OCI-LY1 (cell line): ENCODE results near the gene LPCAT3.

ENCODE experiments used
- H2AFZ ChIP-seq: fragments of 200-600 bp; sonication (generic), shearing (Covaris generic); 2 replicates; pipeline ENCODE4 v1.6.0; 2014; ENCODE audit warnings: antibody characterized with exemption, mild to moderate bottlenecking, low read length
- H3F3A ChIP-seq: fragments of 200-600 bp; sonication (generic), shearing (Covaris generic); 2 replicates; pipeline ENCODE4 v1.6.0; 2014; ENCODE audit warnings: mild to moderate bottlenecking, antibody characterized with exemption, low read length, moderate library complexity; ENCODE audit not compliant: insufficient read depth
- H3K27ac ChIP-seq: fragments of 200-600 bp; sonication (generic); 2 replicates; pipeline ENCODE4 v1.5.1; 2014; ENCODE audit warnings: low read length, mixed run types, mild to moderate bottlenecking, low read depth; ENCODE audit not compliant: poor library complexity, severe bottlenecking
- H3K27me3 ChIP-seq: fragments of 200-600 bp; sonication (generic); 2 replicates; pipeline ENCODE4 v1.6.0; 2014; ENCODE audit warnings: antibody characterized with exemption, mild to moderate bottlenecking, low read length, moderate library complexity; ENCODE audit not compliant: insufficient read depth
- H3K36me3 ChIP-seq: fragments of 200-600 bp; sonication (generic); 2 replicates; pipeline ENCODE4 v1.6.1; 2014; ENCODE audit warnings: mild to moderate bottlenecking, antibody characterized with exemption, low read length, moderate library complexity, mixed read lengths; ENCODE audit not compliant: insufficient read depth
- H3K4me1 ChIP-seq: fragments of 200-600 bp; sonication (generic); 2 replicates; pipeline ENCODE4 v1.5.1; 2014; ENCODE audit warnings: mild to moderate bottlenecking, low read length, moderate library complexity; ENCODE audit not compliant: insufficient read depth, severe bottlenecking
- H3K4me2 ChIP-seq: fragments of 200-600 bp; sonication (generic), shearing (Covaris generic); 2 replicates; pipeline ENCODE4 v1.6.1; 2014; ENCODE audit warnings: low read length
- H3K4me3 ChIP-seq: fragments of 200-600 bp; sonication (generic); 2 replicates; pipeline ENCODE4 v1.5.1; 2014; ENCODE audit warnings: low read length, low read depth, mild to moderate bottlenecking, mixed read lengths; ENCODE audit not compliant: poor library complexity, severe bottlenecking
- H3K79me2 ChIP-seq: fragments of 200-600 bp; shearing (Covaris generic); 2 replicates; pipeline ENCODE4 v1.6.1; 2016; ENCODE audit warnings: mixed run types, low read length, mixed read lengths; ENCODE audit not compliant: insufficient read depth
- H3K9ac ChIP-seq: fragments of 200-600 bp; sonication (generic), shearing (Covaris generic); 2 replicates; pipeline ENCODE4 v1.6.1; 2014; ENCODE audit warnings: mild to moderate bottlenecking, low read length, mixed read lengths
- H3K9me2 ChIP-seq: fragments of 200-600 bp; sonication (generic), shearing (Covaris generic); 2 replicates; pipeline ENCODE4 v1.6.1; 2014; ENCODE audit warnings: low read depth, mild to moderate bottlenecking, low read length, mixed read lengths
- H3K9me3 ChIP-seq: fragments of 200-600 bp; shearing (Covaris generic); 2 replicates; pipeline ENCODE4 v1.6.1; 2014; ENCODE audit warnings: low read length, mixed read lengths
- H4K20me1 ChIP-seq: fragments of 200-600 bp; sonication (generic), shearing (Covaris generic); 2 replicates; pipeline ENCODE4 v1.6.0; 2016; ENCODE audit warnings: mild to moderate bottlenecking, low read length; ENCODE audit not compliant: insufficient read depth
- CTCF ChIP-seq: fragments of 200-600 bp; sonication (generic), shearing (Covaris generic); IDR thresholded peaks from 2 replicates; pipeline ENCODE4 v1.5.1; 2017; ENCODE audit warnings: mild to moderate bottlenecking, antibody characterized with exemption, low read length, moderate library complexity, mixed read lengths
- EZH2 ChIP-seq: fragments of 200-600 bp; sonication (generic), shearing (Covaris generic); IDR thresholded peaks from 2 replicates; pipeline ENCODE4 v1.8.0; 2017; ENCODE audit warnings: borderline replicate concordance, mixed run types, mild to moderate bottlenecking, antibody characterized with exemption, low read length, moderate library complexity, mixed read lengths

LPCAT3 gene

GRCh38 chr12:6934110-6934509 lies 84.2 kb downstream of the LPCAT3 start:
- no peak overlapping the region for H3K4me2 ChIP-seq
- H2AFZ ChIP-seq, result no peak overlapping the region
- no peaks in the 10 kb centered on the region for H3K27me3 ChIP-seq
- H3K27ac ChIP-seq, result no peak overlapping the region
- H3K36me3 ChIP-seq, result peaks cover 3% of the 10 kb centered on the region; the same call in 1 of the 2 replicates
- H3K79me2 ChIP-seq, result no peaks in the 10 kb centered on the region
- peaks cover 23% of the 10 kb centered on the region for H3K4me1 ChIP-seq
- no peak overlapping the region for H3K9ac ChIP-seq
- H3F3A ChIP-seq, result no peaks in the 10 kb centered on the region
- H3K4me3 ChIP-seq, result no peak overlapping the region
- H4K20me1 ChIP-seq, result no peaks in the 10 kb centered on the region
- TF ChIP-seq EZH2, result no peak
- no peak for TF ChIP-seq CTCF
- H3K9me3 ChIP-seq, result no peaks in the 10 kb centered on the region
- no peaks in the 10 kb centered on the region for H3K9me2 ChIP-seq

- H3K27ac ChIP-seq, result no peak overlapping the region
- no peak for TF ChIP-seq CTCF
- no peak for TF ChIP-seq EZH2
- no peaks in the 10 kb centered on the region for H3K27me3 ChIP-seq
- H3K9me2 ChIP-seq, result no peaks in the 10 kb centered on the region
- no peaks in the 10 kb centered on the region for H3K9me3 ChIP-seq
- H2AFZ ChIP-seq, result no peak overlapping the region
- H3F3A ChIP-seq, result no peaks in the 10 kb centered on the region
- no peaks in the 10 kb centered on the region for H4K20me1 ChIP-seq
- H3K79me2 ChIP-seq, result no peaks in the 10 kb centered on the region
- H3K9ac ChIP-seq, result no peak overlapping the region
- no peak overlapping the region for H3K4me2 ChIP-seq
- no peak overlapping the region for H3K4me3 ChIP-seq
- peaks cover 12% of the 10 kb centered on the region for H3K4me1 ChIP-seq
- peaks cover 3% of the 10 kb centered on the region; the same call in 1 of the 2 replicates for H3K36me3 ChIP-seq
These were observed 85.5 kb downstream of the LPCAT3 start for GRCh38 chr12:6932766-6933165.

GRCh38 chr12:6929466-6930452 lies 88.5 kb downstream of the LPCAT3 start:
- Histone ChIP-seq H3K4me2 (no peak overlapping the region), H3K27ac (no peak overlapping the region), H4K20me1 (no peaks in the 10 kb centered on the region), H3F3A (no peaks in the 10 kb centered on the region), H2AFZ (no peak overlapping the region), H3K9me3 (no peaks in the 10 kb centered on the region), H3K4me3 (no peak overlapping the region), H3K79me2 (no peaks in the 10 kb centered on the region), H3K9ac (no peak overlapping the region), H3K27me3 (peaks cover 15% of the 10 kb centered on the region; the same call in 1 of the 2 replicates), H3K4me1 (peaks cover 4% of the 10 kb centered on the region), H3K9me2 (no peaks in the 10 kb centered on the region), H3K36me3 (peaks cover 3% of the 10 kb centered on the region; the same call in 1 of the 2 replicates)
- TF ChIP-seq CTCF, result no peak
- TF ChIP-seq EZH2, result no peak
